ENCODE measurements around the gene WNK1. TPM values are rescaled to one million over a fixed set of nuclear protein-coding genes. Genes with fewer than 3 reads are reported as not detected.
A peak's percentile ranks its signal among the peaks of the same experiment; 100 is the strongest.

Gene WNK1
- total and polyA plus RNA-seq, 11 donors: 59.9 to 373 (median 290) TPM

DNA sequence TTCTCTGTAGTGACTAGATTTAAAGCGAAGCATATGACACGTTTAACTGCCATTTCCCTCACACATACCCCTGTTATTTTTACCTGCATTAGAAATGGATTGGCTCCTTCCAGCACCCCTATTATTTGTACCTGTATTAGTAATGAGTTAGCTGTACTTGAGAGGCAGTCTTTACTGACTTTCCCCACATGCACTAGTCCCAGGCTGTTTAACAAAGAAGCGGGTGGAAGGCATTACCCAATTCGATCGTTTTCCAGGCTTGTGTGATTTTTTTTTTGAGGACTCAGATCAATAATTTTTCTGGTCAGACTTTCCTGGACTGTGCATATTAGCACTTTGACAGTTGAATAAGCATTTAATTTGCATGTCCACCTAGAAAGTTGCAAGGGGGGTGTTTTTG is 150.7 kb downstream of the WNK1 start:
- DNase-seq (no peak), ATAC-seq (no peak)
- no peak overlapping the region for H3K27ac ChIP-seq
- TF ChIP-seq, protein P1, sequence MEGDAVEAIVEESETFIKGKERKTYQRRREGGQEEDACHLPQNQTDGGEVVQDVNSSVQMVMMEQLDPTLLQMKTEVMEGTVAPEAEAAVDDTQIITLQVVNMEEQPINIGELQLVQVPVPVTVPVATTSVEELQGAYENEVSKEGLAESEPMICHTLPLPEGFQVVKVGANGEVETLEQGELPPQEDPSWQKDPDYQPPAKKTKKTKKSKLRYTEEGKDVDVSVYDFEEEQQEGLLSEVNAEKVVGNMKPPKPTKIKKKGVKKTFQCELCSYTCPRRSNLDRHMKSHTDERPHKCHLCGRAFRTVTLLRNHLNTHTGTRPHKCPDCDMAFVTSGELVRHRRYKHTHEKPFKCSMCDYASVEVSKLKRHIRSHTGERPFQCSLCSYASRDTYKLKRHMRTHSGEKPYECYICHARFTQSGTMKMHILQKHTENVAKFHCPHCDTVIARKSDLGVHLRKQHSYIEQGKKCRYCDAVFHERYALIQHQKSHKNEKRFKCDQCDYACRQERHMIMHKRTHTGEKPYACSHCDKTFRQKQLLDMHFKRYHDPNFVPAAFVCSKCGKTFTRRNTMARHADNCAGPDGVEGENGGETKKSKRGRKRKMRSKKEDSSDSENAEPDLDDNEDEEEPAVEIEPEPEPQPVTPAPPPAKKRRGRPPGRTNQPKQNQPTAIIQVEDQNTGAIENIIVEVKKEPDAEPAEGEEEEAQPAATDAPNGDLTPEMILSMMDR (IDR thresholded peaks at IDR 0.05): no peak
- no peak for TF ChIP-seq POLR2A (IDR thresholded peaks at IDR 0.05)
- no peaks in the 10 kb centered on the region for H3K9me3 ChIP-seq
- H3K4me1 ChIP-seq: peaks cover 0 to 28% (median 10%) of the 10 kb centered on the region in 12 donors
- no peak overlapping the region for H3K4me3 ChIP-seq
- 83 to 89% (median 85%) methylated on average over 5 of the region's 5 CpGs for WGBS, 4 donors
- peaks cover 3 to 100% (median 100%) of the 10 kb centered on the region in 9 donors for H3K36me3 ChIP-seq
- intact Hi-C loops (cut with DNase I): loop anchor here in 1 of 10 donors (5.0 kb wide), 1 partner anchor 36 kb away; no protein-coding TSS in a partner anchor
- H3K27me3 ChIP-seq: no peaks in the 10 kb centered on the region

DNA sequence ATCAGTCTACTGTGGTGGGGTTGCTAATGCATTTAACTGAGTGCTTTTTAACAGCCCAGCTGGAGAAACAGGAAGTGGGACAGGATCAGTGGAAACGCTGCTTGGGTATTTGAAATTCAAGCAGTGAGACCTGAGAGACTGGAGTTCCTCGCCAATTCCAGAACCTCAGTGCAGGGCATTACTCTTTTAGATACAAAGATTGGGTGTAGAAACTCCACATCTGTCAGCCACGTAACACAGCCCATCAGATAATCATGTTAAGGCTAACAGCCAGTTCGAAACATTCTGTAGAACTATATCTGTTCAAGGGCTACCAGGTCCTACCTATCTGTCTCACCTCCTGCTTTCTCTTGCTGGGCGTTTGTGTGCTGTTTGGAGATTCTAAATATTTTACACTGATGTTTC is 151.6 kb downstream of the WNK1 start:
- DNase-seq (no peak), ATAC-seq (no peak)
- Histone ChIP-seq H3K9me3 (no peaks in the 10 kb centered on the region), H3K27me3 (no peaks in the 10 kb centered on the region), H3K4me3 (no peak overlapping the region), H3K4me1 (peaks cover 0 to 28% (median 10%) of the 10 kb centered on the region in 12 donors), H3K27ac (no peak overlapping the region), H3K36me3 (peaks cover 3 to 100% (median 100%) of the 10 kb centered on the region in 9 donors)
- TF ChIP-seq POLR2A (IDR thresholded peaks at IDR 0.05): no peak
- TF ChIP-seq, protein P1 (IDR thresholded peaks at IDR 0.05): no peak
- intact Hi-C loops (cut with DNase I): loop anchor here in 1 of 10 donors (5.0 kb wide), 1 partner anchor 37 kb away; no protein-coding TSS in a partner anchor
- WGBS, 4 donors: 47 to 53% (median 50%) methylated on average over 5 of the region's 5 CpGs

DNA sequence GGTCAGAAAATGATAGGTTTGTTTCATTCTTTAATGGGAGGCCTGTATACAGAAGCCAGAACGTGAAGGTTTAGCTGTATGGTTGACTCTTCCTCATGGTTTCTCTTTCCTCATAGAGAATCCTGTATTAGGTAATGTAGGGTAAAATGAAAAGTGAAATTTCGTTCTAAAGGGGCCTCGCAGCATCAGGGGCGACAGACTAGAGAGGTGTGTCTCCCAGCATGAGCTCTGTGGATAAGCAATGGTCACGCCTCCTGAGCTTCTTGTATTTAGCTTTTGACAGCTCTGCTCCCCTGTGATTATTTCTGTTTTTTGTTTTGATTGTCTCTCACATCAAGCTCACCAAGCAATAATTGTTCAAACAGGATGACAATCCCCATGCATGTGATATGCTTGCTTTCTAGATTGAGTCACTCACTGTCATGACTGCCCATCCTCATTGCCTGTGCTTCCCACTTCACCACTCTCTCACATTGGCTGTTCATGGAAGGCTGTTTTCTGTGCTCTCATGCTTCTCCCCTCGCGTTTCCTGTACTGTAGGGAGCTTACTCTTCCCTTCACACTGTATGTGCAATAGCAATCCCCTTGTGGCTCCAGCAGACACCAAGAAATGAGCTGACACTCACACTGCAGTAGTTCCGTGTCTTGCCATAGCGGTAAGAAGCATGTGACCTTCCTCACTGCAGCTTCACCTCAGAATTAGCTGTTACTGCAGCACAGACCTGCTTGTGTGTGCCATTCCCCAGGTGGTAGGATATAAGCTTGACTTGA is 153.1 kb downstream of the WNK1 start:
- H3K27me3 ChIP-seq: no peaks in the 10 kb centered on the region
- H3K36me3 ChIP-seq: peaks cover 3 to 100% (median 99%) of the 10 kb centered on the region in 9 donors
- H3K4me3 ChIP-seq: no peak overlapping the region
- DNase-seq (no peak), ATAC-seq (peak in 1 of 4 donors; percentile 23)
- H3K4me1 ChIP-seq: peaks cover 0 to 28% (median 12%) of the 10 kb centered on the region in 12 donors
- 83 to 90% (median 86%) methylated on average over 9 of the region's 9 CpGs for WGBS, 4 donors
- no peak for TF ChIP-seq POLR2A (IDR thresholded peaks at IDR 0.05)
- TF ChIP-seq, protein P1 (IDR thresholded peaks at IDR 0.05): no peak
- intact Hi-C loops (cut with DNase I): no loop called here
- H3K9me3 ChIP-seq: no peaks in the 10 kb centered on the region
- no peak overlapping the region for H3K27ac ChIP-seq

DNA sequence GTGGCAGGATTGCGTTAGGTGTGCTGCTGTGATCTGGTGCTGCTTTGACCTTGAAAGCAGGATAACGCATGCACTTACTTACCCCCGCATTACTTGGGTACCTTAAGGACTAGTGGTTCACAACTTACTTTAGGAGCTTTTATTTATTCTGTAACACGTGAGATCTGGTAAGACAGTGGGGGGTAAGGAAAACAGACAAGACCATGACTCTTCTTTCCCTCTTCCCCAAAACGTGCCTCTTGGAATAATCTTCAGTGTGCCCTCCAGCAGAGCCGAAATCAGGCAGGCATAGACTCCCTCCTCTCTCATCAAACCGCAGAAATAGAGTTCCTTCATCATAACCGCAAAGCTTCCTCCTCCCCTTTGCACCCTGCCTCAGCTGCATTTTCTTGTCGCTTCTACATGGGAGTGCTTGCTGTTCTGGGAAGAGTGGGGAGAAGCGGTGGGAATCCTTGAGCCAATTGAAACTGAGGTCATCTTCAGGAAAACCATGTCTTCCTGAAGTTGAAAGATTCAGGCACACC is 153.7 kb downstream of the WNK1 start:
- DNase-seq (no peak), ATAC-seq (no peak)
- intact Hi-C loops (cut with DNase I): no loop called here
- H3K36me3 ChIP-seq: peaks cover 3 to 100% (median 97%) of the 10 kb centered on the region in 9 donors
- peaks cover 5 to 34% (median 19%) of the 10 kb centered on the region in 12 donors for H3K4me1 ChIP-seq
- H3K4me3 ChIP-seq: no peak overlapping the region
- 80 to 91% (median 89%) methylated on average over 10 of the region's 10 CpGs for WGBS, 4 donors
- no peaks in the 10 kb centered on the region for H3K27me3 ChIP-seq
- no peak overlapping the region for H3K27ac ChIP-seq
- H3K9me3 ChIP-seq: no peaks in the 10 kb centered on the region
- TF ChIP-seq POLR2A (IDR thresholded peaks at IDR 0.05): no peak
- TF ChIP-seq, protein P1 (IDR thresholded peaks at IDR 0.05): no peak

All from heart left ventricle (tissue), 16 donors.